Muscle layer of duodenum (tissue), 2 donors: Measurements from ENCODE around the gene DTNB.

ENCODE experiments used
- H3K27ac ChIP-seq: one replicate; pipeline ENCODE4 v1.7.0; 2013; ENCODE audit warnings: mild to moderate bottlenecking, low read length
- H3K27me3 ChIP-seq: one replicate; pipeline ENCODE4 v1.7.0; 2013; ENCODE audit warnings: low read depth, mild to moderate bottlenecking, control low read depth, low read length
- H3K36me3 ChIP-seq, 2 donors: one replicate each; pipeline ENCODE4 v1.7.0; 2013; ENCODE audit warnings: low read length in 2 of 2, control low read depth in 1 of 2, mild to moderate bottlenecking in 1 of 2; ENCODE audit not compliant: insufficient read depth in 2 of 2, control insufficient read depth in 1 of 2
- H3K4me1 ChIP-seq, 2 donors: one replicate each; pipeline ENCODE4 v1.7.0; 2013; ENCODE audit warnings: low read length in 2 of 2, mild to moderate bottlenecking in 2 of 2, control low read depth in 1 of 2, moderate library complexity in 1 of 2; ENCODE audit not compliant: insufficient read depth in 2 of 2, control insufficient read depth in 1 of 2
- H3K4me3 ChIP-seq, 2 donors: one replicate each; pipeline ENCODE4 v1.7.0; 2013; ENCODE audit warnings: low read length in 2 of 2, low read depth in 1 of 2, mild to moderate bottlenecking in 1 of 2
- H3K9me3 ChIP-seq, 2 donors: one replicate each; pipeline ENCODE4 v1.7.0; 2013; ENCODE audit warnings: low read length in 2 of 2, control low read depth in 1 of 2, mild to moderate bottlenecking in 1 of 2; ENCODE audit not compliant: control insufficient read depth in 1 of 2
- donor health status: healthy.

Gene DTNB

GRCh38 chr2:25371253-25372241 lies 301.8 kb downstream of the DTNB start:
- Histone ChIP-seq H3K9me3 (no peaks in the 10 kb centered on the region), H3K27ac (no peak overlapping the region), H3K27me3 (no peaks in the 10 kb centered on the region), H3K4me3 (no peak overlapping the region), H3K4me1 (peaks cover 2 to 5% of the 10 kb centered on the region in 2 donors), H3K36me3 (no peaks in the 10 kb centered on the region)

- no peaks in the 10 kb centered on the region for H3K9me3 ChIP-seq
- no peaks in the 10 kb centered on the region for H3K27me3 ChIP-seq
- H3K36me3 ChIP-seq: no peaks in the 10 kb centered on the region
- H3K27ac ChIP-seq: no peak overlapping the region
- no peaks in the 10 kb centered on the region for H3K4me1 ChIP-seq
- H3K4me3 ChIP-seq: no peak overlapping the region
These were observed 303.5 kb downstream of the DTNB start for GRCh38 chr2:25369876-25370275.

- Histone ChIP-seq H3K4me1 (no peaks in the 10 kb centered on the region), H3K27me3 (no peaks in the 10 kb centered on the region), H3K27ac (no peak overlapping the region), H3K36me3 (no peaks in the 10 kb centered on the region), H3K9me3 (no peaks in the 10 kb centered on the region), H3K4me3 (no peak overlapping the region)
These were observed 303.9 kb downstream of the DTNB start for GRCh38 chr2:25369439-25369838.

GRCh38 chr2:25368660-25369059 lies 304.7 kb downstream of the DTNB start:
- no peaks in the 10 kb centered on the region for H3K36me3 ChIP-seq
- H3K27ac ChIP-seq: no peak overlapping the region
- no peaks in the 10 kb centered on the region for H3K9me3 ChIP-seq
- no peaks in the 10 kb centered on the region for H3K4me1 ChIP-seq
- H3K27me3 ChIP-seq: no peaks in the 10 kb centered on the region
- no peak overlapping the region for H3K4me3 ChIP-seq

- Histone ChIP-seq H3K9me3 (no peaks in the 10 kb centered on the region), H3K27ac (no peak overlapping the region), H3K4me3 (no peak overlapping the region), H3K36me3 (no peaks in the 10 kb centered on the region), H3K4me1 (peaks cover 0 to 3% of the 10 kb centered on the region in 2 donors), H3K27me3 (no peaks in the 10 kb centered on the region)
These were observed 306.1 kb downstream of the DTNB start for GRCh38 chr2:25367296-25367695.

- H3K4me1 ChIP-seq: peaks cover 2 to 4% of the 10 kb centered on the region in 2 donors
- no peak overlapping the region for H3K4me3 ChIP-seq
- H3K9me3 ChIP-seq: no peaks in the 10 kb centered on the region
- no peak overlapping the region for H3K27ac ChIP-seq
- H3K27me3 ChIP-seq: no peaks in the 10 kb centered on the region
- H3K36me3 ChIP-seq: no peaks in the 10 kb centered on the region
These were observed 306.7 kb downstream of the DTNB start for GRCh38 chr2:25366629-25367028.

- H3K36me3 ChIP-seq: no peaks in the 10 kb centered on the region
- H3K27me3 ChIP-seq: no peaks in the 10 kb centered on the region
- H3K27ac ChIP-seq: no peak overlapping the region
- peaks cover 3 to 4% of the 10 kb centered on the region in 2 donors for H3K4me1 ChIP-seq
- no peaks in the 10 kb centered on the region for H3K9me3 ChIP-seq
- H3K4me3 ChIP-seq: no peak overlapping the region
These were observed 308.1 kb downstream of the DTNB start for GRCh38 chr2:25365241-25365640.

- no peaks in the 10 kb centered on the region for H3K27me3 ChIP-seq
These were observed 309.6 kb downstream of the DTNB start for GRCh38 chr2:25363733-25364132.

GRCh38 chr2:25362434-25363145 lies 310.8 kb downstream of the DTNB start:
- Histone ChIP-seq H3K9me3 (no peaks in the 10 kb centered on the region), H3K27ac (peak overlapping the region; percentile 91), H3K27me3 (no peaks in the 10 kb centered on the region), H3K36me3 (no peaks in the 10 kb centered on the region), H3K4me3 (peak overlapping the region; percentile 50 to 85), H3K4me1 (peaks cover 3 to 4% of the 10 kb centered on the region in 2 donors)

More at GRCh38 chr2:25363733-25364132, 309.6 kb downstream of the DTNB start:
- Histone ChIP-seq H3K4me1 (peaks cover 3 to 4% of the 10 kb centered on the region in 2 donors), H3K9me3 (no peaks in the 10 kb centered on the region), H3K36me3 (no peaks in the 10 kb centered on the region), H3K27ac (no peak overlapping the region), H3K4me3 (no peak overlapping the region)

- H3K27me3 ChIP-seq: no peaks in the 10 kb centered on the region
- H3K9me3 ChIP-seq: no peaks in the 10 kb centered on the region
- H3K27ac ChIP-seq: peak overlapping the region; percentile 91
- peak overlapping the region; percentile 50 to 85 for H3K4me3 ChIP-seq
- H3K36me3 ChIP-seq: no peaks in the 10 kb centered on the region
- peaks cover 3 to 4% of the 10 kb centered on the region in 2 donors for H3K4me1 ChIP-seq
These were observed 311.3 kb downstream of the DTNB start for GRCh38 chr2:25362049-25362433.

GRCh38 chr2:25361261-25362048 lies 311.9 kb downstream of the DTNB start:
- H3K4me1 ChIP-seq: peaks cover 3 to 4% of the 10 kb centered on the region in 2 donors
- H3K36me3 ChIP-seq: no peaks in the 10 kb centered on the region
- no peak overlapping the region for H3K27ac ChIP-seq
- H3K27me3 ChIP-seq: no peaks in the 10 kb centered on the region
- H3K9me3 ChIP-seq: no peaks in the 10 kb centered on the region
- H3K4me3 ChIP-seq: peak overlapping the region; percentile 50 to 85
